ENCODE data around the gene DEFB114. TPM values are rescaled to one million over a fixed set of nuclear protein-coding genes. Genes with fewer than 3 reads are reported as not detected.

Gene DEFB114
- total RNA-seq, 1 donor from 2014 or later: not detected

DNA sequence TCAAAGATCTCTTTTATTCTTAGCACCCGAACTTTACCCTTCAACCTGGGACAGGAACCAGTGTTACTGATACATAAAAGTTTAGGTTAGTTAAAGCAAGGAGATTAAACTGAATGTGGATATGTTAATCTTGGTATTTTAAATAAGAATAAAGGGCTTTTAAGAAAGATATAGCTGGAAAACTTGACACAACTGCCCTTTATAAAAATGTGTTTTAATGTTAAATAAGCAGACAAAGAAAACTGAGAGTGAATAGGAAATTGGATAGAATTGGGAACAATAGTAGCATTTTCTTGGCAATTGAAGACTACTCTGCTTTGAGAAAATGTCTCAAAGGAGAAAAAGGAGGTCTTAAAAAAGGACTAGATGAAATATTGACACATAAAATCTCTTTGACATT, 51.8 kb downstream of the DEFB114 start:
- no peak overlapping the region for H3K4me3 ChIP-seq (ENCODE audit: low read depth, low read length)
- no peak for DNase-seq (ENCODE audit: low read depth)
- TF ChIP-seq, protein P1, sequence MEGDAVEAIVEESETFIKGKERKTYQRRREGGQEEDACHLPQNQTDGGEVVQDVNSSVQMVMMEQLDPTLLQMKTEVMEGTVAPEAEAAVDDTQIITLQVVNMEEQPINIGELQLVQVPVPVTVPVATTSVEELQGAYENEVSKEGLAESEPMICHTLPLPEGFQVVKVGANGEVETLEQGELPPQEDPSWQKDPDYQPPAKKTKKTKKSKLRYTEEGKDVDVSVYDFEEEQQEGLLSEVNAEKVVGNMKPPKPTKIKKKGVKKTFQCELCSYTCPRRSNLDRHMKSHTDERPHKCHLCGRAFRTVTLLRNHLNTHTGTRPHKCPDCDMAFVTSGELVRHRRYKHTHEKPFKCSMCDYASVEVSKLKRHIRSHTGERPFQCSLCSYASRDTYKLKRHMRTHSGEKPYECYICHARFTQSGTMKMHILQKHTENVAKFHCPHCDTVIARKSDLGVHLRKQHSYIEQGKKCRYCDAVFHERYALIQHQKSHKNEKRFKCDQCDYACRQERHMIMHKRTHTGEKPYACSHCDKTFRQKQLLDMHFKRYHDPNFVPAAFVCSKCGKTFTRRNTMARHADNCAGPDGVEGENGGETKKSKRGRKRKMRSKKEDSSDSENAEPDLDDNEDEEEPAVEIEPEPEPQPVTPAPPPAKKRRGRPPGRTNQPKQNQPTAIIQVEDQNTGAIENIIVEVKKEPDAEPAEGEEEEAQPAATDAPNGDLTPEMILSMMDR (conservative IDR thresholded peaks at IDR 0.05; ENCODE audit: low read depth, low read length): no peak

DNA sequence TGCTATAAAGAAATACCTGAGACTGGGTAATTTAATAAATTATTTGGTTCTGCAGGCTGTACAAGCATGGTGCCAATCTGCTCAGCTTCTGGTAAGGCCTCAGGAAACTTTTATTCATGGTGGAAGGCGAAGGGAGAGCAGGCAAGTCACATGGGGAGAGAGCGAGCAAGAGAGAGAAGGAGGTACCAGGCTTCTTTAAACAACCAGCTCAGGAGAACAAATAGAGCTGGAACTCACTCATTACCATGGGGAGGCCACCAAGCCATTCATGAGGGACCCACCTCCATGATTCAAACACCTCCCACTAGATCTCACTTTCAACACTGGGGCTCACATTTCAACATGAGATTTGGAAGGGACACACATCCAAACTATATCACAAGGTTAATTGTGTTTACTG, 52.7 kb downstream of the DEFB114 start:
- TF ChIP-seq, protein P1 (conservative IDR thresholded peaks at IDR 0.05; ENCODE audit: low read depth, low read length): no peak
- H3K4me3 ChIP-seq (ENCODE audit: low read depth, low read length): no peak overlapping the region
- DNase-seq (ENCODE audit: low read depth): no peak

Other genes starting within 250 kb of the DEFB114 start
- not detected in 2 replicates for gene CRISP3, start 219.8 kb downstream of the DEFB114 start, total RNA-seq
- gene PGK2, start 176.9 kb downstream of the DEFB114 start, total RNA-seq: not detected in 2 replicates
- gene CRISP1, start 97.6 kb downstream of the DEFB114 start, total RNA-seq: not detected in 2 replicates
- not detected in 2 replicates for gene DEFB113, start 5.5 kb upstream of the DEFB114 start, total RNA-seq
- not detected in 2 replicates for gene DEFB110, start 57.8 kb upstream of the DEFB114 start, total RNA-seq
- gene DEFB112, start 85.8 kb upstream of the DEFB114 start, total RNA-seq: not detected in 2 replicates